K562 (cell line): Measurements from ENCODE around the gene OST4. TPM values are rescaled to one million over a fixed set of nuclear protein-coding genes. Genes with fewer than 3 reads are reported as not detected.

Experiments
- ATAC-seq: fragments of 200-7000 bp; cut with Tn5 transposase; 3 replicates; pipeline ENCODE4 v1.9.1; 2020; ENCODE audit warnings: moderate library complexity
- BruUV-seq: library from RNA; stranded (reverse); fragments of 400-500 nt; replicated peaks from 2 replicates; lab custom pipeline; 2021; lab: Mats Ljungman, UMichigan
- CTCF ChIA-PET: fragments of 300-600 bp; formaldehyde crosslinking; extraction: SDS; loops from one replicate; lab custom pipeline; 2021; ENCODE audit warnings: low intra/inter-chr PET ratio; lab: Yijun Ruan, JAX
- POLR2A ChIA-PET: fragments of 300-600, 350-650 bp; sonication (Branson Sonifier 250); formaldehyde crosslinking; extraction: SDS; loops from one replicate; lab custom pipeline; 2021; ENCODE audit warnings: antibody characterized with exemption, inconsistent platforms; lab: Yijun Ruan, JAX
- DNase-seq, 4 experiments: peaks; one replicate each; pipeline versions ENCODE4 v3.0.0 to v3.0.0-alpha.2; 2011 to 2018; ENCODE audit warnings: low spot score in 3 of 4, mixed read lengths in 3 of 4; ENCODE audit errors: extremely low read depth in 1 of 4
- FAIRE-seq: peaks from 2 replicates; lab custom pipeline; 2011; peaks lifted over from hg19 to GRCh38; lab: Jason Lieb, UNC
- H2AFZ ChIP-seq: 2 replicates; pipeline ENCODE4 v1.6.0; 2011; ENCODE audit warnings: low read depth, low read length, control low read depth, inconsistent platforms
- H3K27ac ChIP-seq: fragments of 200-600 bp; 3 replicates; pipeline ENCODE4 v1.8.0; 2011; ENCODE audit warnings: low read depth, mild to moderate bottlenecking, control low read depth, inconsistent platforms, low read length, moderate library complexity, mixed read lengths; ENCODE audit errors: extremely low read depth
- H3K27me3 ChIP-seq, 2 experiments: fragments of 300-600 bp in 1 of 2; 2 replicates in 1 of 2; 3 replicates in 1 of 2; pipeline versions ENCODE4 v1.6.0 to v1.8.0; 2011; ENCODE audit warnings: inconsistent platforms in 2 of 2, low read length in 2 of 2, mild to moderate bottlenecking in 1 of 2, mixed read lengths in 1 of 2, moderate library complexity in 1 of 2; ENCODE audit not compliant: control insufficient read depth in 2 of 2, insufficient read depth in 2 of 2
- H3K36me3 ChIP-seq: fragments of 300-600 bp; 3 replicates; pipeline ENCODE4 v1.8.0; 2011; ENCODE audit warnings: mild to moderate bottlenecking, low read length, inconsistent platforms; ENCODE audit not compliant: control insufficient read depth, insufficient read depth
- H3K4me1 ChIP-seq, 2 experiments: fragments of 200-600 bp in 1 of 2; replicated peaks in 1 of 2; 2 replicates in 1 of 2; 3 replicates in 1 of 2; pipeline versions ENCODE4 v1.5.1 to v1.8.0; 2011; ENCODE audit warnings: inconsistent platforms in 2 of 2, low read length in 2 of 2, mild to moderate bottlenecking in 1 of 2, mixed read lengths in 1 of 2, moderate library complexity in 1 of 2; ENCODE audit not compliant: control insufficient read depth in 2 of 2, insufficient read depth in 2 of 2
- H3K4me2 ChIP-seq: 2 replicates; pipeline ENCODE4 v1.6.1; 2011; ENCODE audit warnings: low read length, control low read depth, inconsistent platforms, mixed read lengths; ENCODE audit not compliant: insufficient read depth
- H3K4me3 ChIP-seq: fragments of 200-600 bp; sonication (generic), shearing (Covaris generic); 2 replicates; pipeline ENCODE4 v1.5.1; 2016; ENCODE audit warnings: control low read depth, inconsistent platforms
- H3K79me2 ChIP-seq: fragments of 200-600 bp; 3 replicates; pipeline ENCODE4 v1.8.0; 2011; ENCODE audit warnings: low read length, inconsistent platforms; ENCODE audit not compliant: control insufficient read depth, insufficient read depth
- H3K9ac ChIP-seq, 2 experiments: 2 replicates each; pipeline versions ENCODE4 v1.6.0 to v1.6.1; 2011; ENCODE audit warnings: low read depth in 2 of 2, low read length in 2 of 2, control low read depth in 1 of 2, inconsistent platforms in 1 of 2, mild to moderate bottlenecking in 1 of 2, mixed read lengths in 1 of 2; ENCODE audit not compliant: insufficient read depth in 1 of 2
- H3K9me1 ChIP-seq: one replicate; pipeline ENCODE4 v1.6.0; 2011; ENCODE audit warnings: inconsistent platforms, mild to moderate bottlenecking, low read length, moderate library complexity; ENCODE audit not compliant: control insufficient read depth, insufficient read depth
- H3K9me3 ChIP-seq: replicated peaks from 2 replicates; pipeline ENCODE4 v1.5.1; 2011; ENCODE audit warnings: low read depth, low read length, inconsistent platforms; ENCODE audit not compliant: control insufficient read depth, insufficient read depth
- H4K20me1 ChIP-seq: replicated peaks from 2 replicates; pipeline ENCODE4 v1.6.1; 2011; ENCODE audit warnings: low read length, inconsistent platforms, mixed read lengths; ENCODE audit not compliant: control insufficient read depth, insufficient read depth
- E2F5 ChIP-seq: sonication (generic); formaldehyde crosslinking; IDR thresholded peaks from 2 replicates; pipeline ENCODE4 v1.8.0; 2022; ENCODE audit warnings: mild to moderate bottlenecking, missing genetic modification reagents
- NR2C1 ChIP-seq, 2 experiments: fragments of 450-650 bp; IDR thresholded peaks; 2 replicates each; pipeline ENCODE4 v1.6.1; 2017; ENCODE audit warnings: mild to moderate bottlenecking in 2 of 2, antibody characterized with exemption in 1 of 2, inconsistent platforms in 1 of 2, missing compliant biosample characterization in 1 of 2, missing genetic modification characterization in 1 of 2
- POLR2G ChIP-seq: fragments of 200-400 bp; formaldehyde crosslinking; IDR thresholded peaks from 2 replicates; pipeline ENCODE4 v1.6.1; 2017; ENCODE audit warnings: low read depth, mild to moderate bottlenecking, antibody characterized with exemption, low read length, moderate library complexity
- RBFOX2 ChIP-seq: fragments of 200-400 bp; formaldehyde crosslinking; IDR thresholded peaks from 2 replicates; pipeline ENCODE4 v1.6.1; 2017; ENCODE audit warnings: low read depth, mild to moderate bottlenecking, low read length, moderate library complexity
- RBM22 ChIP-seq: fragments of 200-400 bp; formaldehyde crosslinking; IDR thresholded peaks from 2 replicates; pipeline ENCODE4 v1.6.1; 2018; ENCODE audit warnings: low read length, low read depth; ENCODE audit not compliant: poor library complexity, severe bottlenecking
- WGBS: fragments of 100-300 bp; shearing (Covaris generic); methylation state at CpG from one replicate; pipeline ENCODE4 v1.1.6; 2016; ENCODE audit warnings: low coverage, mixed read lengths; ENCODE audit not compliant: insufficient coverage; ENCODE audit errors: missing lambda C conversion rate; 5-methylcytosine and 5-hydroxymethylcytosine counted together
- in situ Hi-C: fragments of 300-500 bp; cut with MboI; formaldehyde crosslinking; loops from 4 replicates; pipeline ENCODE4 v1.15.0; 2018; ENCODE audit warnings: inconsistent platforms, mixed read lengths
- intact Hi-C: fragments of 100-400 bp; cut with micrococcal nuclease; formaldehyde crosslinking; loops from 2 replicates; pipeline ENCODE4 v1.14.2; 2022
- polyA plus RNA-seq, 8 experiments: library from polyadenylated mRNA; depleted of rRNA in 4 of 8; stranded (reverse) in 5 of 8; unstranded in 3 of 8; fragments of >200 nt; fragmentation: Nextera tagmentation in 2 of 8; fragmentation: Illumina TruSeq in 1 of 8; extraction: Ambion mirVana in 2 of 8; extraction: Trizol in 1 of 8; gene quantifications; 2 replicates each; pipeline versions ENCODE4 v1.2.1 to v1.2.3, GENCODE V29; 2011 to 2014; ENCODE audit warnings: inconsistent platforms in 1 of 8, missing spikeins in 1 of 8
- total RNA-seq, 7 experiments: library from RNA; depleted of rRNA in 6 of 7; stranded (reverse); fragments of >200 nt in 6 of 7; fragmentation: Illumina TruSeq in 2 of 7; extraction: Trizol in 2 of 7; gene quantifications; 2 replicates each; pipeline versions ENCODE4 v1.2.1 to v1.2.3, GENCODE V29; 2011 to 2021; ENCODE audit warnings: low replicate concordance in 1 of 7

The OST4 gene
- total and polyA plus RNA-seq, 9 of the 15 experiments (the other 6 are each of a cell fraction or from before 2014, with no cell fraction given): 186 to 1,155 (median 355) TPM

GRCh38 chr2:27027211-27027651 is 44.2 kb downstream of the OST4 start (continued):
- TF ChIP-seq E2F5 (CRISPR knock-in tag): no peak

- H4K20me1 ChIP-seq: 0 out of 2 replicates have a peak, but pooled peaks cover 7% of the 10 kb centered on the region
- H3K4me3 ChIP-seq: no peak overlapping the region
- H3K79me2 ChIP-seq: peaks cover 15% of the 10 kb centered on the region
- peak overlapping the region in 1 of 2 experiments; percentile 43; a peak in 1 of 4 replicates for H3K9ac ChIP-seq
- WGBS: 83% methylated on average over 18 of the region's 24 CpGs
- intact Hi-C loops: no loop called here
- no peak overlapping the region for H3K4me2 ChIP-seq
- DNase-seq (no peak), FAIRE-seq (no peak)
- no peak overlapping the region for H3K27ac ChIP-seq
- H3K4me1 ChIP-seq: peaks cover 11 to 41% of the 10 kb centered on the region in 2 experiments
- POLR2A ChIA-PET: interaction anchor here (0.6 to 1.2 kb wide), 6 partner anchors 10 to 256 kb away, joined by 3 to 6 read pairs (median 3); no protein-coding TSS in a partner anchor
- TF ChIP-seq RBFOX2: peak; percentile 13; the same call in 1 of the 2 replicates
- no peak for TF ChIP-seq NR2C1 (IDR thresholded peaks at IDR 0.05)
- no peak for TF ChIP-seq NR2C1 (tag; IDR thresholded peaks at IDR 0.05)
- TF ChIP-seq RBM22: peak; percentile 20
- TF ChIP-seq POLR2G: peak; percentile 23; the same call in 1 of the 2 replicates
- TF ChIP-seq, all 486 proteins: peak for 3
- no peaks in the 10 kb centered on the region for H3K9me3 ChIP-seq
- in situ Hi-C loops: no loop called here
- CTCF ChIA-PET: no interaction called here
- H3K36me3 ChIP-seq: peaks cover 80% of the 10 kb centered on the region
- H3K27me3 ChIP-seq: no peaks in the 10 kb centered on the region
- no peak overlapping the region for H2AFZ ChIP-seq
- no peaks in the 10 kb centered on the region for H3K9me1 ChIP-seq
- ATAC-seq: no peak
- BruUV-seq: TSS peak; percentile 49
Observed at GRCh38 chr2:27025861-27026851, 45.3 kb downstream of the OST4 start.
